ENCODE measurements around the gene CRABP2. TPM values are rescaled to one million over a fixed set of nuclear protein-coding genes. Genes with fewer than 3 reads are reported as not detected.

Gene CRABP2
- total RNA-seq, 1 experiment from 2014 or later: 1,115 TPM

GRCh38 chr1:156750191-156750672, 44.8 kb upstream of the CRABP2 start:
- intact Hi-C loops (cut with micrococcal nuclease; ENCODE audit: unreplicated experiment) (no loop called here), in situ Hi-C loops (cut with HindIII; ENCODE audit: low pct_unique_long_range_greater_than_20kb, low sequenced_read_pairs) (no loop called here)
- Histone ChIP-seq H3K9me3 (ENCODE audit: control insufficient read depth, insufficient read depth, low read depth, low read length) (no peaks in the 10 kb centered on the region), H3K36me3 (ENCODE audit: control insufficient read depth, insufficient read depth, low read length) (peaks cover 8% of the 10 kb centered on the region), H3K27me3 (ENCODE audit: control insufficient read depth, insufficient read depth, low read length) (no peaks in the 10 kb centered on the region), H3K4me1 (ENCODE audit: control insufficient read depth, insufficient read depth, low read length) (peaks cover 48% of the 10 kb centered on the region), H3K27ac (ENCODE audit: low read length) (peak overlapping the region; percentile 100), H3K4me3 (ENCODE audit: low read depth in 2 of 2, low read length in 2 of 2) (peak overlapping the region; percentile 77 to 80)
- ChIA-PET POLR2A (no interaction called here), CTCF (no interaction called here)
- DNase-seq (ENCODE audit: low read depth, low spot score): no peak
- TF ChIP-seq SIN3A (IDR thresholded peaks at IDR 0.05; ENCODE audit: borderline replicate concordance, insufficient read depth, low read depth, low read length) (no peak), TCF7L2 (IDR thresholded peaks at IDR 0.05; ENCODE audit: low read depth, low read length) (no peak), POLR2AphosphoS5 (IDR thresholded peaks at IDR 0.05; ENCODE audit: low read depth, low read length) (no peak)
- no TSS peak for BruUV-seq (replicated peaks)
- no peak for ATAC-seq

GRCh38 chr1:156749419-156750118, 44.2 kb upstream of the CRABP2 start:
- ChIA-PET CTCF (no interaction called here), POLR2A (no interaction called here)
- no peaks in the 10 kb centered on the region for H3K9me3 ChIP-seq (ENCODE audit: control insufficient read depth, insufficient read depth, low read depth, low read length)
- peaks cover 54% of the 10 kb centered on the region for H3K4me1 ChIP-seq (ENCODE audit: control insufficient read depth, insufficient read depth, low read length)
- DNase-seq (ENCODE audit: low read depth, low spot score) (no peak), ATAC-seq (no peak)
- BruUV-seq (replicated peaks): no TSS peak
- H3K4me3 ChIP-seq (ENCODE audit: low read depth in 2 of 2, low read length in 2 of 2): peak overlapping the region; percentile 77 to 80
- no peak; the same call in 1 of the 2 replicates for TF ChIP-seq POLR2AphosphoS5 (IDR thresholded peaks at IDR 0.05; ENCODE audit: low read depth, low read length)
- TF ChIP-seq CTCF (IDR thresholded peaks at IDR 0.05): no peak
- no peak for TF ChIP-seq TCF7L2 (IDR thresholded peaks at IDR 0.05; ENCODE audit: low read depth, low read length)
- TF ChIP-seq REST (IDR thresholded peaks at IDR 0.05; ENCODE audit: insufficient read depth in 1 of 2, low read depth in 2 of 2, low read length in 1 of 2): no peak
- TF ChIP-seq SIN3A (IDR thresholded peaks at IDR 0.05; ENCODE audit: borderline replicate concordance, insufficient read depth, low read depth, low read length): no peak
- H3K36me3 ChIP-seq (ENCODE audit: control insufficient read depth, insufficient read depth, low read length): peaks cover 11% of the 10 kb centered on the region
- peak overlapping the region; percentile 100 for H3K27ac ChIP-seq (ENCODE audit: low read length)
- intact Hi-C loops (cut with micrococcal nuclease; ENCODE audit: unreplicated experiment): no loop called here
- no peaks in the 10 kb centered on the region for H3K27me3 ChIP-seq (ENCODE audit: control insufficient read depth, insufficient read depth, low read length)
- in situ Hi-C loops (cut with HindIII; ENCODE audit: low pct_unique_long_range_greater_than_20kb, low sequenced_read_pairs): no loop called here

Measured in Panc1 (cell line).